GM18498 (cell line): Measurements from ENCODE around the gene SLC22A6.

Experiments used
- ATAC-seq: cut with Tn5 transposase; IDR thresholded peaks from one replicate; pipeline ENCODE4 v1.9.1; 2021; ENCODE audit warnings: mild to moderate bottlenecking, moderate library complexity; ENCODE audit not compliant: unreplicated experiment

SLC22A6 gene, protein sequence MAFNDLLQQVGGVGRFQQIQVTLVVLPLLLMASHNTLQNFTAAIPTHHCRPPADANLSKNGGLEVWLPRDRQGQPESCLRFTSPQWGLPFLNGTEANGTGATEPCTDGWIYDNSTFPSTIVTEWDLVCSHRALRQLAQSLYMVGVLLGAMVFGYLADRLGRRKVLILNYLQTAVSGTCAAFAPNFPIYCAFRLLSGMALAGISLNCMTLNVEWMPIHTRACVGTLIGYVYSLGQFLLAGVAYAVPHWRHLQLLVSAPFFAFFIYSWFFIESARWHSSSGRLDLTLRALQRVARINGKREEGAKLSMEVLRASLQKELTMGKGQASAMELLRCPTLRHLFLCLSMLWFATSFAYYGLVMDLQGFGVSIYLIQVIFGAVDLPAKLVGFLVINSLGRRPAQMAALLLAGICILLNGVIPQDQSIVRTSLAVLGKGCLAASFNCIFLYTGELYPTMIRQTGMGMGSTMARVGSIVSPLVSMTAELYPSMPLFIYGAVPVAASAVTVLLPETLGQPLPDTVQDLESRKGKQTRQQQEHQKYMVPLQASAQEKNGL

DNA sequence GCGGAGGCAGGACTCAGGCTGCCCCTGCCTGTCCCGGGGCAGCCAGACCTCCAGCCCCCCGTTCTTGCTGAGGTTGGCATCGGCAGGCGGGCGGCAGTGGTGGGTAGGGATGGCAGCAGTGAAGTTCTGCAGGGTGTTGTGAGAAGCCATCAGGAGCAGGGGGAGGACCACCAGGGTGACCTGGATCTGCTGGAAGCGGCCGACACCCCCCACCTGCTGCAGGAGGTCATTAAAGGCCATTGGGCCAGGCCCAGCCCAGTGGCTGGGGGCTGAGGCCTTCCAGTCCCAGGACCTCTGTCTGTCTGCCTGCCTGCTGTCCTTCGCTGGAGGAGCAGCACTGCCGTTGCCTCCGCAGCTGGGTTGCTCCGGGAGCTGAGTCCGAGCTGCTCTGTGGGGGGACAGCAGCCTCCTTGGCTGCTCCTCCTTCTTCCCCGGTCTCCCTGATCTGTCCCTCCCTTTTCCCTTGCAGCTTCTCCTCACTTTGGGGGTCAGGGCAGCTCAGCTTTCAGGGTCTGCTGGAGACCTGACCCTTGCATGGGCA lies at the start of gene SLC22A6:
TSS of gene SLC22A6 (minus strand) at position 517 of the 541 bp plus-strand sequence. CDS start at position 240, 277 bp downstream.
- ATAC-seq: no peak

DNA sequence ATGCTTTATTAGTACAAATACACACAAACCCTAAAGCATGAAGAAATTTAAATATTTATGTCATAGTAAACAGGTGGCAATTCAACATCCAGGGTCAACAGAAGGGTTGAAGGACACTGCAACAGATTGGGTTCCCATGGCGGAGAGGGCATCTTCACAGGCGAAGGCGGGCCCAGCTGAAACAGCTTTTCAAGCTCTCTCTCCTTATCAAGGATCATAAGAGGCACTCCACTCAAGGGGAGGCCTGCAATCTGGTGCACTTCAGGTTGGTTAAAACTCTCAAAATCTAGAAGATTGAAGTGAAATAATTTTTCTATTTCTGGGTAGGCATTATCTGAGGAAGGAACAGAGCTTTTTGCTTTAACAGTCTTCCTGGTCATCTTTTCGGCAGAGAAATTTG lies 47.7 kb upstream of the SLC22A6 start:
- ATAC-seq: no peak

GRCh38 chr11:63023841-63024648 lies 39.3 kb upstream of the SLC22A6 start:
- no peak for ATAC-seq

DNA sequence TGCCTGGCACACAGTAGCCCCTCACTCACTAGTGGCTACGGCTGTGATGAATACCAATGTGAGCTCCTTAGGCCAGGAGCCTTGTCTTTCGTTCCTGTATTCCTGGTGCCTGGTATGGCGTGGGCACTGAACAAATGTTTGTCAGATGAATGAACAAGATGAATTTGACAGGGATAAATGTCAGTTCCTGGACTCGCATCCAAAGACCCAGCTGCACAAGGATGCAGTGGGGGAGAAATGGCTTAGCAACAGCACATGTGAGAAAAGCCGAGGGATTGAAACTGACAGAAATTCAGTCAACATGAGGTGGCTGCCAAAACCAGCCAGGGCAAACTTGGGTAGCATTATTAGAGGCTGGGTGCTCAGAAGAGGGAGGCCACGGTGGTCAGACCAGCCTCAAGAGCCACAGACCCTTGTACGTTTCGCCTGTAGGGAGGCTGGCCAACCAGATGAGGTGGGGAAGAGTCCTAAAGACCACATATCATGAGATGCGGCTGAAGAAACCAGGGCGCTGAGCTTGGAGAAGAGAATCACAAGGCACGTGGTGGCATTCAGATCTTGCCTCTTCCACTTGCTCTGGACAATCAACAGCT lies 38.6 kb upstream of the SLC22A6 start:
- ATAC-seq: no peak

GRCh38 chr11:63022441-63022840 lies 37.7 kb upstream of the SLC22A6 start:
- no peak for ATAC-seq

GRCh38 chr11:63020671-63021291 lies 36.0 kb upstream of the SLC22A6 start:
- ATAC-seq: no peak

DNA sequence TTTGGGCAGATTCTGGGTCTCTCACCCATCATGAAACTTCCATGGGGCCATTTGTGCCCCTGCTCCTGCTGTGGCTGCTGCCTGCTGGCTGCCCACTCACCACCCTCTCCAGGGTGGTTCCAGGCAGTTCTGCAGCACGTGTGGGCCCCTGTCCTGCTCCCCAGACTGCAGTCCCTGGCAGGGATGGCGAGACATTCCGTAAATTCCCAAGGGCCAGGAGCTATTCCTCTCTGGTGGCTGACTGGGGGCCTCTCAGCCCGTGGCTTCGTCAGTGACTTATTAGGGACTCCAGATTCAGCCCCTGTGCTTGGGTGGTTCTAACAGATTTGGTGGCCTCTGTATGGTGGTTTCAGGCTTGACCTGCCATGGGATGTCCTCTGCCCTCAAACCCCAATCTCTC lies 34.7 kb upstream of the SLC22A6 start:
- ATAC-seq: no peak

- no peak for ATAC-seq
Measured at GRCh38 chr11:63017306-63017974, 32.7 kb upstream of the SLC22A6 start.

DNA sequence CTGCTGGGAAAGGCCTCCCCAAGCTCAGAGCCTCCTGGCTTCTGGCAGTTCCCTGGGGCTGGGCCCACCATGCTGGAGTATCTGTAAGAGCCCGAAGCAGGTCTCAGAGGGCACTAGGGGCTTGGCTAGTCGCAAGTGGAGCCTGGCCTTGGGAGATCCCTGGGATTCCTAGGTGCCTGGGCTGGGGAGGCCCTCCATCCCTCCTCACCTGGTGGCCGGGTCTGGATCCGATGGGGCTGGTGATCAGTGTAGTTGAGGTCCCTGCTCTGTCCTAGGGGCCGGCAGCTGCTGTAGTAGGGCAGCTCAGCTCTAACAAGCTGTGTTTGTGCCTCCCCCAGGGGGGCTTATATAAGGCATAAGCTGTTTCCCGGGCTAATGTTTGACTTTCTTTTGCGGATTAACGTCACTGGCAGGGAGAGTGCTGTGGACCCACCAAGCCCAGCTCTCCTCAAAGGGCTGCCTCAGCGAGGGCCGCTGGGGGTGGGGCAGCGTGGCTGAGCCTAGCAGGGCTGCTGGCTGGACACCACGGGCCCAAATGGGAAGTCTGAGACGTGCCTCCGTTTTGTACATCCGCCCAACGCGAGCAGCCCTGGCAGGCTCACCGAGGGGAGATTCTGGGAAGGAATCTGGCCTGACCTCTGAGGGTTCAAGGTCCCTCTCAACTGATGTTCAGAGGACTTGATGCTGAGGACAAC lies 30.9 kb upstream of the SLC22A6 start, which contains the start of gene SLC22A8:
TSS of gene SLC22A8 (minus strand) at position 321 of the 695 bp plus-strand sequence. CDS start 883 bp downstream, outside the sequence.
- no peak for ATAC-seq

GRCh38 chr11:63014408-63015055 lies 29.8 kb upstream of the SLC22A6 start:
- ATAC-seq: no peak

GRCh38 chr11:63012839-63013238 lies 28.1 kb upstream of the SLC22A6 start:
- no peak for ATAC-seq

GRCh38 chr11:63012430-63012829 lies 27.7 kb upstream of the SLC22A6 start:
- ATAC-seq: no peak

DNA sequence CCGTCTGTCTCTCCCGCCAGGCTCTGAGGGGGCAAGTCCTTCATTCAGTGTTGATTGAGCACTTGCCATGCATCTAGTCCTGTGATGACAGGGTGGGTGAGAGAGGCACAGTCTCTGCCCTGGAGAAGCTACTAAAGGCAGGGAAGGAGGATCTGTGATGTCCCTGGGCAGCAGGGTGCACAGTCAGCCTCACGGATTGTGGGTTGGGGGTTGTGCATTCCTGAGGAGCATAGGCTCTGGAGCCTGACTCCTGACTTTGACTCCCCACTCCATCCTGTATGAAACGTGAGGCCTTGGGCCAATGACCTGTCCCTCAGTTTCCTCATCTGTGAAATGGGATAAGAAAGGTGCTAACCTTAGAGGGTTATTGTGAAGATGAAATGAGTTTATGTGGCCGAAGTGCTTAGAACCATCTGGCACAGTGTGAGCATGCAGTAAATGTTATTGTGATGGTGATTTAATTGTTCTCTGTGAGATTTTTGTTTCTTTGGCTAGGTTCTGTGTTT lies 26.2 kb upstream of the SLC22A6 start:
- no peak for ATAC-seq

- ATAC-seq: no peak
Measured at GRCh38 chr11:63007920-63008319, 23.2 kb upstream of the SLC22A6 start.

DNA sequence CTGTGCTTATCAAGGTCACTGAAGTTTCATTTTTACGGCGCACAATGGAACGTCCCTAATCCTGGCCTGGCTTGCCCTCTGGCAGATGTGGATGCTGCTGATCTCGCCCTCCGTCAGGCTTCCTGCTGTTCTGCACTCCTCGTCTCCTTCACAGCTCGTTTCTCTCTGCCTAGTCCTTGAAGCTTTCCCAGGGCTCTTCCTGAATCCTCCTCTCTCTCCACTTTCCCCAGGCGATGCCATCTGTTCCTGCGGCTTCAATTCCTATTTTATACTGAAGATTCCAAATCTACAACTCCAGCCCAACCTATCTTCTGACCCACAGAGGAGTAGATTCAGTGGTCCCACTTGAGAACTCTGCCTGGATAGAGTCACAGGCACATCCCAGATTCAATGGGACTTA lies 16.7 kb upstream of the SLC22A6 start:
- ATAC-seq: no peak

- no peak for ATAC-seq
Measured at GRCh38 chr11:62999649-63000048, 14.9 kb upstream of the SLC22A6 start.

- no peak for ATAC-seq
Measured at GRCh38 chr11:62999156-62999555, 14.4 kb upstream of the SLC22A6 start.

GRCh38 chr11:62996271-62996670 lies 11.5 kb upstream of the SLC22A6 start:
- ATAC-seq: no peak

DNA sequence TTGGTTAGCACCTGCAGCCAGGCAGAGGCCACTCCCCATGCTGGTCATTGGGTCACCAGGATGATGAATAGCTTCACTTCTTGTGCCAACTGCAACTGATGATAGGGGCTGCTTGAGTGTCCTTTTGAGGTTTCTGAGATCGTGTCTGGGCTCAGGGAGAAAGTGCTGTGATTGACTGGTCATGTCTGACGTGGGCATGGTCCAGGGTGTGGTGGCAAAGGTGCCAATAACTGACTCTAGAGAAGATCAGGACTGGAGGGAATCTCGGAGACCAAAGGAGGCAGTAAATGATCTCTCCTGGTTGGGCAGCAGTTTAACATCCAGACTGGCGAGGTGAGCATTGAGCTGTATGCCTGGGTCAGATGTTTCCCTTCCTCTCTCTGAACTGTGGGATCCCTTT lies 10.0 kb upstream of the SLC22A6 start:
- ATAC-seq: no peak
